GM20431 (cell line): ENCODE data around the gene RIC1.
"Not testable (repeated sequence)": the region's sequence is repeated elsewhere in the genome, so short reads cannot be mapped to it uniquely, and the experiment has no call there.

ENCODE experiments used
- in situ Hi-C: fragments of 300-500 bp; cut with MseI, MboI; formaldehyde crosslinking; loops from one replicate; pipeline ENCODE4 v1.15.0; 2020; ENCODE audit warnings: low sequenced_read_pairs; ENCODE audit not compliant: unreplicated experiment

Gene RIC1

DNA sequence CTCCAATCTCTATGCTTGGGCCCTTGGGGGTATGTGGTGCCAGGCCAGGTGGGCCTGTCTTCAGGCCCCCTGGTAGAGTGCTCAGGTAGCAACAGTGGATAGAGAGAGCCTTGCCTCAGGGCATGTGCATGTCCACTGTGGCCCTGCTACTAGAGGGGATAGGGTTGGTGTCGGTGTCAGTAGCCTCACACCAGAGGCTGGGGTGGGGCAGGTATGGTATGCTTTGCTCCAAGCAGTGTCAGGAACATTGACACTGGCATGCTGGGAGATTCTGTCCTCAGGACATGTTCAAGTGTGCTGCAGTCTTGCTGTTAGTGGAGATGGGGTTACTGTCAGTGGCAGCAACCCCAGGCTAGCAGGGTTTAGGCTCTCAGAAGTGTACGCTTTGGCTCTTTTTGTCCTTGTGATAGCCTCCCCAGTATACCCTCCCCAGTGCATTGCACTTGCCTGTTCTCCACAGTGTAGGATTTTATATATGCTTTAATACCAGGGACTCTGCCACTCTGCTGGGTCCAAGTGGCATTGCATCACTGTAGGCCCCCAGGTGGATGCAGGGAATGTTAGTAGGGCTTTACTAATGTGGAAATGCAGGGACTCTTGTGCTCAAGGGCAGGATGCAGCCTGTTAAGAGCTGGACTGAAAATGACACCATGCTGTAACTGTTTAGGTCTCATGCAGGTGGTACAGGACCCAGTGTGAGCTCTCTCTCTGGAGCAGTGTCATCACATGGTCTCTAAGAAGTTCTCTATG lies 21.6 kb downstream of the RIC1 start:
- in situ Hi-C loops = no loop called here

DNA sequence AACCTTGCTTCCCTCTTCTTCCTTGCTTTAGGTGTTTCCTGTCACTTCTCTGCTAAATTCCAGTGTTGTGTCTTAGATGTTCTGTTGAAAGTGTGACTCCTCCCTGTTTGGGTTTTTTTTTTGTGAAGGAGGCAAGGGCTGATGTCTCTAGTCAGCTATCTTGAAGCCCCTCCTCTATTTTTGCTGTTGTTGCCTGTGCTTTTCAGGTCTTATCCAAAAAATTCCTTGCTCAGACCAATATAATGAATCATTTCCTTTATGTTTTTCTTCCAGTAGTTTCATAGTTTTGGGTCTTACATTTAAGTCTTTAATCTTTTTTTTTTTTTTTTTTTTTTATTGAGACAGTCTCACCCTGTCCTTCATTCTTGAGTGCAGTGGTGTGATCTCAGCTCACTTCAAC lies 22.3 kb downstream of the RIC1 start:
- in situ Hi-C loops = no loop called here

DNA sequence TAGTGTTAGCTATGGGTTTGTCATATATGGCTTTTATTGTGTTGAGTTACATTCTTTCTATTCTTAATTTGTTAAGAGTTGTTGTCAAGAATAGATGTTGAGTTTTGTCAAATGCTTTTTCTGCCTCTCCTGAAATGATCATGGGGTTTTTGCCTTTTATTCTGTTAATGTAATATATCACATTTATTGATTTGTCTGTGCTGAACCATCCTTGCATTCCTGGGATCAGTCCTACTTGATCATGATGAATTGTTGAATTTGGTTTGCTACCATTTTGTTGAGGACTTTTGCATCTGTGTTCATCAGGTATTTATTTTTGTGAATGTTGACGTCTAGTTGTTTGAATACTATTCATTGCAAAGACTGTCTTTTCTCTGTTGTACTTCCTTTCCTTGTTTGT lies 23.9 kb downstream of the RIC1 start:
- in situ Hi-C loops = no loop called here

DNA sequence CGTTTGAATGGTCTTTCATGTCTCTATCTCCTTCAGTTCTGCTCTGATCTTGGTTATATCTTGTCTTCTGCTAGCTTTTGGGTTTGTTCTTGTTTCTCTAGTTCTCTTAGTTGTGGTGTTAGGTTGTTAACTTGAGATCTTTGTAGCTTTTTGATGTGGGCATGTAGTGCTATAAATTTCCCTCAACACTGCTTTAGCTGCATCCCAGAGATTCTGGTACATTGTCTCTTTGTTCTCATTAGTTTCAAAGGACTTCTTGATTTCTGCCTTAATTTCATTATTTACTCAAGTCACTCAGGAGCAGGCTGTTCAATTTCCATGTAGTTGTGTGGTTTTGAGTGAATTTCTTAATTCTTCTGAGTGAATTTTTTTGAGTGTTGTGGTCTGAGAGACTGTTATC lies 33.9 kb downstream of the RIC1 start:
- in situ Hi-C loops = not testable (repeated sequence)

DNA sequence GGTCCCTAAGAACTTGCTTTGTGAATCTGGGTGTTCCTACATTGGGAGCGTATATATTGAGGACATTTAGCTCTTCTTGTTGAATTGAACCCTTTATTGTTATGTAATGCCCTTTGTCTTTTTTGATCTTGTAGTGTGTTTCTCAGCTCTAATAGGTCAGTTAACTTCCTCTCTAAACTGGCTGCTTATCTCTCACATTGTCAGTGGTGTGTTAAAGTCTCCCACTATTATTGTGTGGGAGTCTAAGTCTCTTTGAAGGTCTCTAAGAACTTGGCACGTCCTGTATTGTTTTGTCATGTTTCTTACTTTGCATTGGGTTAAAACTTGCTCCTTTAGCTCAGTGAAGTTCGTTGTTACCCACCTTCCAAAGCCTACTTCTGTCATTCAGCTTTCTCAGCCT lies 36.2 kb downstream of the RIC1 start:
- in situ Hi-C loops = no loop called here

DNA sequence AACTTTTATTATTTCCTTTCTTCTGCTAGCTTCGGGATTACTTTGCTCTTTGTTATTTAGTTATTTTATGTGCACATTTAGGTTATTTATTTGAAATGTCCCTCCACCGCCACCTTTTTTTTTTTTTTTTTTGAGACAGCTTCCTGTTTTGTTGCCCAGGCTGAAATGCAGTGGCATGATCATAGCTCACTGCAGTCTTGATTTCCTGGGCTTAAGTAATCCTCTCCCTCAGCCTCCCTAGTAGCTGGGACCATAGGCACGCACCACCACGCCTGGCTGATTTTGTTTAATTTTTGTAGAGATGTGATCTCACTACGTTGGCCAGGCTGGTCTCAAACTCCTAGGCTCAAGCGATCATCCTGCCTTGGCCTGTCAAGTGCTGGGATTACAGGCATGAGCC lies 38.5 kb downstream of the RIC1 start:
- in situ Hi-C loops = no loop called here

DNA sequence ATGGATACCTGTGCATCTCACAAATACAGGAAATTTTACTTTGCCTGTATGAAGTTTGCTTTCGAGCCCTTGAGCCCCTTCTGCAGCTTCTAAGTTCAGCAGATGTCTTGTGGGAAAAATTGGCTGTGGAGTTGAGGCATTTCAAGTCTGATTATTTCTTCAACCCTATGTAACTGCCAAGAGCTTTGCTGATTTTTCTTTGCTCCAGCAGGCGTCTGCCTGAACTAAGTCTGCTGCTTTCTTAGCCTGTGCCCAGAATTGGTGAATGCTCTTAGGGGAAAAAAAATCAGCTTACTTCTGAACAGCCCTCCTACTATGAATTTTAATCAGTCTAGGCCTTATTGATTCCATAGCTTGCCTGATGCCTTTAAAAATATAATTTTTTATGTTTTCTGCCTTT lies 41.2 kb downstream of the RIC1 start:
- in situ Hi-C loops = no loop called here

DNA sequence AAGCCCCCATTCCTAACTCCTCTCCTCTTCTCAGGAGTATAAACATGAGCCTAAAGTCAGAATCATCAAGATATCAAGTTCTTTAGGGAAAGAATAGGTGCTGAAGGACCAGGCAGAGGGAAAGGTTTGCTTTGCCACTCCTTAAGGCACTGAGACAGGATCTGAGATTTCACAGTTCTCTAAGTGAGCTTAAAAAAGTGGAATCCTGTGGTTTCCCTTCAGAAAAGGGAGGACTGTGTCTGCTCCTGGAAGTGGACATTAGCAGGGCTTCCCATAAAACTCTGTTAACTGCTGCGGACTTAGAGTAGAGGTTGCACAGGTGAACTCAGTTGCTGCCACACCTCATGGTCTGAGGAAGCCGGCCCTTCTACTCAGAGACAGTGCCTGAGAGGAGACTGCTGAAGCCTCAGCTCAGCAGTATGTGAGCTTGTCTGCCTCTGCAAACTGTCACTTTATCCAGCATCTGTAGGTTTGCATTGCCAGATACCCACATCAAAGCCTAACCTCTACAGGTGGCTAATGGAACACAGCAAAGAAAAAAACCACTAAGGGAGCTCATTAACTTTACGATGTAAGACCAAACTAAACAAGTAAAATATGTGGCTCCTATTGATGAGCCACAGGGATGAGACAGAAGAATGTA lies 42.9 kb downstream of the RIC1 start:
- in situ Hi-C loops = no loop called here

DNA sequence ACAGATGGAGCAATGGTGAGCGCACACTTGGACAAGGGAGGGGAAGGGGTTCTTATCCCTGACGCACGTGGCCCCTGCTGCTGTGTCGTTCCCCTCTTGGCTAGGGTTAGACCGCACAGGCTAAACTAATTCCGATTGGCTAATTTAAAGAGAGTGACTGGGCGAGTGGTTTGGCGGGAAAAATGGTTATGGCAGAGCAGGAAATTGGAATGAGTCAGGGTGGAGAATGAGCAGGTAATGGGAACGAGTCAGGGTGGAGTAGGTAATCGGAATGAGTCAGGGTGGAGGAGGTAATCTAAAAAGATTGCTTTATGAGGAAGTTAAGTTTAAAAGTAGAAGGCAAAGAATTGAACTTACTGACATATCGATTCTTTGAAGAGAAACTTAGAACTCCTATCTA lies 46.1 kb downstream of the RIC1 start:
- in situ Hi-C loops = not testable (repeated sequence)

DNA sequence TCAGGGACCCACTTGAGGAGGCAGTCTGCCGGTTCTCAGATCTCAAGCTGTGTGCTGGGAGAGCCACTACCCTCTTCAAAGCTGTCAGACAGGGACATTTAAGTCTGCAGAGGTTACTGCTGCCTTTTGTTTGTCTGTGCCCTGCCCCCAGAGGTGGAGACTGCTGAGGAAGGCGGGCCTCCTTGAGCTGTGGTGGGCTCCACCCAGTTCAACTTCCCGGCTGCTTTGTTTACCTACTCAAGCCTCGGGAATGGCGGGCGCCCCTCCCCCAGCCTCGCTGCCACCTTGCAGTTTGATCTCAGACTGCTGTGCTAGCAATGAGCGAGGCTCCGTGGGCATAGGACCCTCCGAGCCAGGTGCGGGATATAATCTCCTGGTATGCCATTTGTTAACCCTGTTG lies 54.7 kb downstream of the RIC1 start:
- in situ Hi-C loops = not testable (repeated sequence)

DNA sequence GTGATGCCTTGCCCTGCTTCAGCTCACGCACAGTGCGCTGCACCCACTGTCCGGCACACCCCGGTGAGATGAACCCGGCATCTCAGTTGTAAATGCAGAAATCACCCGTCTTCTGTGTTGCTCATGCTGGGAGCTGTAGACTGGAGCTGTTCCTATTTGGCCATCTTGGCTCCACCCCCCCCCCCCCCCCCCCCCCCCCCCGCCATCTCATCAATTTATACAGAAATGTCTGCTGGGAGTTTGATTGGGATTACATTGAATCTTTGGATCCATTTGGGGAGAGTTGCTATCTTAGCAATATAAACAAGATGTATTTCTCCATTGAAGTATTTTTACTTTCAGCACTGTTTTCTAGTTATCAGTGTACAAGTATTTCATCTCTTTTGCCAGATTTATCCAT lies 55.2 kb downstream of the RIC1 start:
- in situ Hi-C loops = no loop called here

DNA sequence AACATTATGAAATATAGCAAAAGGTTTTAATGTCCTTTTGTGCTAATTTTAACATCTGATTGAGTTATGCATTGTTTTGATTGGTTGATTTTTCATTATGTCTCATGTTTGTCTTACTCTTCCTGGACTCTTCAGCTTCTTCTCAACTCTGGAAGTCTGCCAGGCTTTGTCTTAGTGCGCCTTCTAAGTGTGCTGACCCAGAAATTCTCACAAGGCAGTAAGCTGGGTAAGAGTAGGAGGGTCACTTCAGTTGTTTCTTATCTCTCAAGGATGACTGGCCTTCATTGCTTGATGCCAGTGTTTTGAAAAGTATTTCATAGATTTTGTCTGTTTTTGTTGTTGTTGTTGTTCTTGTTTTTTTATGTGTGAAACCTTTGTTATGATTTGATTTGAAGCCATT lies 59.2 kb downstream of the RIC1 start:
- in situ Hi-C loops = no loop called here

DNA sequence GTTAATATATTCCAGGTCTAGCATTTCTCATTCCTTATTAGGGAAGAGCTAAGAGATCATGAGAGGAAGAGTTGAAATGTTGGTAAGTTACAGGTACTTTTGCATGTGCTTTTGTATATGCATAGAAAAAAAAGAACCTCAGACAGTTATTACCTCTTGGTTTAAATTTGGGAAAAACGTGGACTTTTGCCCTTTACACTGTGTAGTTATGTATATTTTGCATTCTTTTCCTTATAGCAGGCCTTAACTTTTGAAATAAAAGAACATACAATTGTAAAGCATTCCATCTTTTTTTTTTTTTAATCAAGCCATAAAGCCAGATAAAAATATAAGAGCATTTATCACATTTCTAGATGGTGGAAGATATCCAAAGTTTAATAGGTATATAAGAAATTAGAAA lies 61.4 kb downstream of the RIC1 start:
- in situ Hi-C loops = no loop called here

DNA sequence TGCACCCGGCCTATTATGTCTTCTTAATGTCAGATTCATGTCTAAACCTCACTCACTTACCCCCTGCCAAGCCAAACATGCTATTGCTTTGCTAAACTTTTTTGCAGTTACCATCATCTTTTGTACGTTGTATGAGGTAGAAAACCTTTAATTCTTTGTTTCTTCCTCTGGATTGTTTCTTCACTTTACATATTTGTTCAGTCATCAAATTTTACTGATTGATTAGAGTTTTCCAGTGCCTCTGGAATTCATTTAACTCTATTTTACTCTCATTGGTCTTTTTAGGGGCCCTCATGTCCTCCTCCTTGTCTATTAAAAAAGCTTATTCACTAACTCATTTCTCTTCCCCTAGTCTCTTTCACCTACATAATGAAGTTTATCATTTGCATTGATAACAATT lies 67.0 kb downstream of the RIC1 start:
- in situ Hi-C loops = no loop called here

DNA sequence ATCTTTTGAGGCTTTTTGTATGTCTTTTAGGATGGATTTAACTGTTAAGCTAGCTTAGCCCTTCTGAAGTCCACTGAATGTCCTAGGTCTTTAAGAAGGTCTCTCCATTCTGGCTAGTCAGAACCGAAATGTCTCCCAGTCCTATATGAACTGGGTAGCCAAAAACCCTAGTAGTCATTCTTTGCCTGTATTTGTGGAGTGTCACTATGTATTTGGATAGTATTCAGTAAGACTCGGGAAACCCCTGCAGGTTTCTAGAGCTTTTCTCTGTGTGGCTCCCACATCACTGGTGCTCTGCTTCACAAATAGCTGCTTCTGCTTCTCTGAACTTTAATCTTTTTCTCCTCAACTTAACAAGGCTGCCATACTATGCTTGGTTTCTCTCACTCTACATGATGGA lies 68.0 kb downstream of the RIC1 start:
- in situ Hi-C loops = no loop called here

DNA sequence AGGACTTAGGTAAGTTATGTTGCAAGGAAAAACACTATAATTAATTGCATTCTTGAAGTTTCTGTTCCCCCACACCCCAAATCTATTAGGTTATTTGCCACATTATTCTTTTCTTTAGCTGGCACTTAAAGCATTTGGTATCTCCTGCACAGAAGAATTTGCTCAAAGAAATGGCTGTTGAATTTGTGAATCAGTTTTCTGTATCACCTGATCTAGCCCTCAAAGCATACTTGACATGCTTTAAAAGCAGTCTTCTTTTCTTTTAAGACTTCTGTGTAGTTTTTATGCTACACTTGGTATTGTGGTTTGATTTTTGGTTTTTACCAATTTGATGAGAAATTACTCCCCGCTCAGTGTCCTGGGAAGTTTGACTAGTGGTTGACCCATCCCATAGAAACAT lies 69.1 kb downstream of the RIC1 start:
- in situ Hi-C loops = no loop called here

DNA sequence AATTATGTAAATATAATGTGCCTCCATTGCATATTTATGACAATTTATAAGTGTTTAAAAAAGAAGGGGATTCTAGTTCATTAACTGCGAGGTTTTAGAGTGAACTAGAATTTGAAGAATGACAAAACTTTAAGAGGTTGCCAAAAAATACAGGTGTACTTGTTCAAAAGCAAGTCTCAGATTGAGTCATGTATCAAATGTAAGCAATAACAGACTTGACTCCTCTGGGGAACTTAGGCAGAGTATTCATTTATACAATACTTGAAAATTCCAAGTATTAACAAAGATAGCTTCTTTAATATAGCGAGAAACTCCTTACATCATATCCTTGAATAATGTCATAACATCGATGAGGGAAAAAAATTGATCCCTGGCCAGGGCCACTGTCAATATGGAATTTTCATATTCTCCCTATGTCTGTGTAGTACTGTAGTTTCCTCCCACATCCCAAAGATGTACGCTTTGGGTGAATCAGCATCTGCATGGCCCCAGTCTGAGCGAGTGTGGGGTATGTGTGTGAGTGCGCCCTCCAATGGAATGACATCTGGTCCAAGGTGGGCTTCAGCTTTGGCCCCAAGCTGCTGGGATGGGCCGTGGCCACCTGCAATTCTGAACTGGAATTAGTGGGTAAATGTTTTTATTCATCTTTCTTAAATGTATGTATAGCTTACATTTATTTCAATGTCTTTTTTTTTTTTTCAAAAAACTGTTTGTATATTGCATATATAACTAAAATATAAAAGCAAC lies 70.1 kb downstream of the RIC1 start:
- in situ Hi-C loops = no loop called here

DNA sequence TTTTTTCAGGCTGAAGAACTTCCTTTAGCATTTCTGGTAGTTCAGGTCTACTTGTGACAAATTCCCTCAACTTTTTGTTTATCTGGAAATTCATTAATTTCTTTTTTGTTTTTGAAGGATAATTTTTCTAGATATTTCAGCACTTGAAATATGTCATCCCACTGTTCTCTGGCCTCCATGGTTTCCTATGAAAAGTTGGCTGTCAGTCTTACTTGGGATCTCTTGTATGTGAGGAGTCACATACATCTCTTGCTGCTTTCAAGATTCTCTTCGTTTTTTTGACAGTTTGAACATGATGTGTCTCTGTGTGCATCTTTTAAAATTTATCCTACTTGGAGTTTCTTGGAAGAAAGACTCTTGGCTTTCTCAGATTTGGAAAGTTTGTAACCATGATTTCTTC lies 79.5 kb downstream of the RIC1 start:
- in situ Hi-C loops = no loop called here

DNA sequence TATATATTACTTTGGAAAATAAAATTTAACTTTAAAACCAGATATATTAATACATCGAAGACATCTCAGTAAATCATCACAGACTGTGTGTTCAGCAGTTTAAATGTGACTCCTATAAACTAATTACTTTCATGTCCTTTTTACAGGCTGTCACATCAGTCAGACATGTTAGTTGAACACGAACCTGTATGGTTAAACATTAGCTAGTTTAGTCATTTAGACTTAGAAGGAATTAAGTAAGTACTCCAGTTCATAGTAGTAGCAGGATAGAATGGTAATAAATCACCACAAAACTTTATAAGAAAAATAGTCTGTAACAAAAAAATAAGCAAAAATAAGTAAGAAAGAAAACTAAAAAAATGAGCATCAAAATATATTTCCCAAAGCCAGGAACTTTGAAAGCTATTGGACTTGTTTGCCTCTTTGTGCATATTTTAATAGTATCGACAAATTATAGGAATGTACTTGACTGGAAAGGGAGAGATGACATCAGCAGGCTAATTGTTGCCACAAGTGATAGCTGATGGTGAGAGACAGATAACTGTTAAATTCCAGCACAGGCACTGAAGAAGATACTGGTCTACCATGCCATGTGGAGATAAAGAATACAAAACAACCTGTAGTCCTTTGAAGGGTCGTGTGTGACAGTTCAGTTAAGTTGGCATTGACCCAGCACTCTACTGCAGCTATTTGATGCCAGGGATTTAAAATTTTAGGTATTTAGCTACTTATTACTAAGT lies 83.9 kb downstream of the RIC1 start:
- in situ Hi-C loops = no loop called here

DNA sequence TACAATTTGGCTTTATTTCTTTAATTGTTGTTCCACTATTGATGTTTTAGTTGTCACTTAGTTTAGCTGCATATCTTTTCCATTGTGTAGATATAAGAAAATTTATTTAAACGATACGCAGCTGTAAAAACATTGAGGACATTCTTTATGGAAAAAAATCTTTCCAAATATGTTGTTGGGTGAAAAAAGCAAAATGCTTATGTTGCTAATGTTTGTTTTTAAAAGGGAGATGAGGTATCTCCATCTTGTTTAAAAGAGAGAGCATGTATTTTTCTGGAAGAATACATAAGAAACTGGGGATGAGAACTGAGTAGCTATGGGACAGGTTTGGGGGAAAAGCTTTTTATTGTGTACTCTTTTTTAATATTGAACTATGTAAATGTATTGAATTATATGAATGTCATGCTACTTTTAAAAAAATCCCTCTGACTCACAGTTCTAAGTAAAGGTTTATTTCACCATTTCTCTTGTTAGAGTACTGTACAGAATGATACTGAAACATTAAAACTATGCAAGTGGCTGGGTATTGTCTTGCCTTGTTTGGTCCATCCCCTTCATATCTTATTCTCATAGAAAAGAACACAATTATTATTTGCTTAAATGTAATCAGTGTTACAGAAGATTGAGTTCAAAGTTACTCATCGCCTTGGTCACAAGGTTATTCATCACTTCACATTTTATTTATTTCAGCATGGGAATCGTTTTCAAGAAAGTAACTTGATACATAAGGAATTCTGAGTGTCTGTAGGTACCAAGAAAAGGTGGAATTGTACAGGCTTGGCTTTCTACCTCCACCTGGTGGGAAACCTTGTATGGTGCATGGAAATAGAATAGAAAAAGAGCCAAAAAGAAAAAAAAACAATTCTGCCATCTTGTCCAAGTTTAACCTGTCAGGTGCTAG lies 85.8 kb downstream of the RIC1 start:
- in situ Hi-C loops = no loop called here
